IPS-20b (cell line): Measurements from ENCODE around the gene MIA2.
"Not testable (repeated sequence)": the region's sequence is repeated elsewhere in the genome, so short reads cannot be mapped to it uniquely, and the experiment has no call there.

Source experiments
- H3K27ac ChIP-seq: one replicate; pipeline ENCODE4 v1.5.1; 2013; ENCODE audit warnings: low read length
- H3K27me3 ChIP-seq: 2 replicates; pipeline ENCODE4 v1.6.1; 2013; ENCODE audit warnings: mild to moderate bottlenecking, low read length, inconsistent platforms; ENCODE audit not compliant: insufficient read depth
- H3K36me3 ChIP-seq: 2 replicates; pipeline ENCODE4 v1.6.1; 2013; ENCODE audit warnings: low read depth, mild to moderate bottlenecking, inconsistent platforms, low read length, moderate library complexity; ENCODE audit not compliant: insufficient read depth
- H3K4me1 ChIP-seq: 2 replicates; pipeline ENCODE4 v1.6.1; 2013; ENCODE audit warnings: mild to moderate bottlenecking, control low read depth, inconsistent platforms, low read length, moderate library complexity; ENCODE audit not compliant: insufficient read depth
- H3K4me3 ChIP-seq: 2 replicates; pipeline ENCODE4 v1.5.1; 2013; ENCODE audit warnings: mild to moderate bottlenecking, low read length, inconsistent platforms
- H3K9ac ChIP-seq: 2 replicates; pipeline ENCODE4 v1.6.1; 2013; ENCODE audit warnings: low read depth, mild to moderate bottlenecking, inconsistent platforms, low read length, moderate library complexity
- H3K9me3 ChIP-seq: 2 replicates; pipeline ENCODE4 v1.6.1; 2013; ENCODE audit warnings: mild to moderate bottlenecking, low read depth, low read length, inconsistent platforms; ENCODE audit not compliant: insufficient read depth

Gene MIA2

DNA sequence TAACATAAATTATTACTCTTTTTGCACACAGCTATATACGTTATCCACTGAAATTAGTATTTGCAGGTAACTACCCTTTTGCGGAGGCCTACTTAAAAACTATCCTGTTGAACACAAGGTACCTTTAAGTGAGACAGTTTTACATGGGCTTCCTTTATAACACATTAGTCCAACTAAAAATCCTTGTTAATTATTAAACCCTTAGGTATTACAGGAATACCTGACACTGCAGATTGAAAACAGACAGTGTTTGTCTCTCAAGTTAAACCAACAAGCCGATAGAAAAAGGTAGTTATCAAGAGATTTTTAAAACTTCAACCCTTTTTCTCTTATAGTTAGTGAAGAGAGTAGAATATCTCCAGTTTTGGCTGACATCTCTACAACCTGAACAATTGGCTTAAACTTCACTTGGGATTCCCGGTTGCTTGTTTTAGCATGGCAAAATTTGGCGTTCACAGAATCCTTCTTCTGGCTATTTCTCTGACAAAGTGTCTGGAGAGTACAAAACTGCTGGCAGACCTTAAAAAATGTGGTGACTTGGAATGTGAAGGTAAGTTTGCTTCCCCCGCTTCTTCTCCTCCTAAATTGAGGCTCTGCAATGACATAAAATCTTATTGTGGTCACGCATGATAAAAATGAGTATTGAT, at the start of gene MIA2:
Gene MIA2 (plus strand): TSS at position 236 of the 647 bp plus-strand sequence. CDS start 200 bp downstream, at position 436.
- Histone ChIP-seq H3K36me3 (no peaks in the 10 kb centered on the region), H3K9me3 (no peaks in the 10 kb centered on the region), H3K4me3 (no peak within 1 kb of the TSS), H3K4me1 (no peaks in the 10 kb centered on the region), H3K27me3 (no peaks in the 10 kb centered on the region), H3K9ac (no peak within 1 kb of the TSS), H3K27ac (no peak within 1 kb of the TSS)

DNA sequence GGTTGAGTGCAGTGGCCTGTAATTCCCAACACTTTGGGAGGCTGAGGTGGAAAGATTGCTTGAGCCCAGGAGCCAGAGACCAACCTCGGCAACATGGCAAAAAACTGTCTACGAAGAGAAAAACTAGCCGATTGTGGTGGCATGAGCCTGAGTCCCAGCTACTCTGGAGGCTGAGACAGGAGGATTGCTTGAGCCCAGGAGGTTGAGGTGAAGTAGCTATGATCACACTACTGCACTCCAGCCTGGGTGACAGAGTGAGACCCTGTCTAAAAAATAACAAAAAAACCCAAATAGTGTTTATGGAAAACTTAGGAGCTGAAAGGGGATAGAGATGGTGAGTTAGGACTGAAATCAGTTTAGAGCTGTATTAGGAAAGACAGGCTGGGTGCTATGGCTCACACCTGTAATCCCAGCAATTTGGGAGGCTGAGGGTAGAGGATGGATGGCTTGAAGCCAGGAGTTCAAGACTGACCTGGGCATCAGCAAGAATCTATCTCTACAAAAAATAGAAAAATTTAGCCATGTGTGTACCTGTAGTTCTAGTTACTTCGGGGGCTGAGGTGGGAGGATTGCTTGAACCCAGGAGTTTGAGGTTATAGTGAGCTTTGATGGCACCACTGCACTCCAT, 49.0 kb upstream of the MIA2 start:
- H3K27ac ChIP-seq: no peak overlapping the region
- no peak overlapping the region for H3K4me3 ChIP-seq
- peaks cover 58% of the 10 kb centered on the region for H3K36me3 ChIP-seq
- H3K4me1 ChIP-seq: peaks cover 16% of the 10 kb centered on the region; the same call in 1 of the 2 replicates
- no peak overlapping the region for H3K9ac ChIP-seq
- H3K27me3 ChIP-seq: no peaks in the 10 kb centered on the region
- no peaks in the 10 kb centered on the region for H3K9me3 ChIP-seq

DNA sequence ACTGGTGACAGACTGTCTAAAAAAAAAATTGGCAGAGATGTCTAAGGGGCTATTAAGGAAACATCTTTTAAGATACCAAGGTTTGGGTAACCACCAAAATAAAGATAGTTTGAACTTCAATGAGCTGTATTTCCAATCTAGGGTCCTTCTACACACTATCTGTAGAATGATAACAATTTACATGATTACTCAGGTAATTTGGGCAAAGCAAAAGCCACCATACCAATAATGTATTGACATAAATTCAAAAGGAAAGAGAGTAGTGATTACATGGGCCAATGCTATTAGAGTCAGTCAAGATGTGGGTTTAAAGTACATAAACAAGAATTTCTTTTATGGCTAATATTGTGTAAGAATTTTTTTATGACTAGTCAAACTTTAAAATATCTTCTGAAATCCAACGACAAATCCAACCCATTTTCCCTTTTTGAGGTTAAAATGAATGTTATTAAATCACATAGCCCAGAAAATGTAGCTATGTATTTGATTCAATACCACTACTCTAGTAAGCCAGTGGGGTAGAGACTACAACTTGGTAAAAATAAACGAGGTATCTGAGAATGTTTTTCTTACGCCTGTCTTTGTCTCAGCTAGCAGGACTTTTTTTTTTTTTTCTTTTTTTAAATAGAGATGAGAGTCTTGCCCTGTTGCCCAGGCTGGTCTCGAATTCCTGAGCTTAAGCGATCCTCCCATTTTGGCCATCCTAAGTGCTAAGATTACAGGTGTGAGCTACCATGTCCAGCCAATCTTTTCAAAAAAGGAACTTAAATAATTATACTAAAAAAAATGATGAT, 48.3 kb upstream of the MIA2 start:
- peaks cover 16% of the 10 kb centered on the region; the same call in 1 of the 2 replicates for H3K4me1 ChIP-seq
- H3K4me3 ChIP-seq: no peak overlapping the region
- no peak overlapping the region for H3K27ac ChIP-seq
- H3K9ac ChIP-seq: no peak overlapping the region
- no peaks in the 10 kb centered on the region for H3K27me3 ChIP-seq
- peaks cover 51% of the 10 kb centered on the region for H3K36me3 ChIP-seq
- no peaks in the 10 kb centered on the region for H3K9me3 ChIP-seq

DNA sequence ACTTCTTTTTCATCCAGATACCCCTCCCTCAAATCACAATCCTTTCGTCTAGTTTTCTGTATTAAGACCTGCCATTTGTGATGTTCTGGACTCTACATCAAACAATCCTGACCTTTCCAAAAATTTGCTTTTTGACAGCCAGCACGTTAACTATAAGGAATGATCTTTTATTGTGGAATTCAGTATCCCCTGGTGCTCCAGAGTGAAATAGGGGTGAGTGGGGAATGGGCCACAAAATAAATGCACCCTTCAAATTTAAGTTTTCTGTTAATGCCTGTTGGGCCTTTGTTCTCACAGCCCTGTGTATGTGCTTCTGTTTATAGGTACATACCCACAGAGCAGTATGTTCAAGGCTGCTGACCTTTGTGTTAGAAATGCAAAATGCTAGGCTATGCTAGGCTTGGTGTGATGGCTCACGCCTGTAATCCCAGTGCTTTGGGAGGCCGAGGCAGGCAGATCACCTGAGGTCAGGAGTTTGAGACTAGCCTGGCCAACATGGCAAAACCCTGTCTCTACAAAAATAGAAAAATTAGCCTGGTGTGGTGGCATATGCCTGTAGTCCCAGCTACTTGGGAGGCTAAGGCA, 46.7 kb upstream of the MIA2 start:
- no peaks in the 10 kb centered on the region for H3K9me3 ChIP-seq
- peaks cover 35% of the 10 kb centered on the region for H3K36me3 ChIP-seq
- peaks cover 13% of the 10 kb centered on the region; the same call in 1 of the 2 replicates for H3K4me1 ChIP-seq
- H3K4me3 ChIP-seq: no peak overlapping the region
- H3K27ac ChIP-seq: no peak overlapping the region
- H3K27me3 ChIP-seq: no peaks in the 10 kb centered on the region
- H3K9ac ChIP-seq: peak overlapping the region; percentile 44; the same call in 1 of the 2 replicates

DNA sequence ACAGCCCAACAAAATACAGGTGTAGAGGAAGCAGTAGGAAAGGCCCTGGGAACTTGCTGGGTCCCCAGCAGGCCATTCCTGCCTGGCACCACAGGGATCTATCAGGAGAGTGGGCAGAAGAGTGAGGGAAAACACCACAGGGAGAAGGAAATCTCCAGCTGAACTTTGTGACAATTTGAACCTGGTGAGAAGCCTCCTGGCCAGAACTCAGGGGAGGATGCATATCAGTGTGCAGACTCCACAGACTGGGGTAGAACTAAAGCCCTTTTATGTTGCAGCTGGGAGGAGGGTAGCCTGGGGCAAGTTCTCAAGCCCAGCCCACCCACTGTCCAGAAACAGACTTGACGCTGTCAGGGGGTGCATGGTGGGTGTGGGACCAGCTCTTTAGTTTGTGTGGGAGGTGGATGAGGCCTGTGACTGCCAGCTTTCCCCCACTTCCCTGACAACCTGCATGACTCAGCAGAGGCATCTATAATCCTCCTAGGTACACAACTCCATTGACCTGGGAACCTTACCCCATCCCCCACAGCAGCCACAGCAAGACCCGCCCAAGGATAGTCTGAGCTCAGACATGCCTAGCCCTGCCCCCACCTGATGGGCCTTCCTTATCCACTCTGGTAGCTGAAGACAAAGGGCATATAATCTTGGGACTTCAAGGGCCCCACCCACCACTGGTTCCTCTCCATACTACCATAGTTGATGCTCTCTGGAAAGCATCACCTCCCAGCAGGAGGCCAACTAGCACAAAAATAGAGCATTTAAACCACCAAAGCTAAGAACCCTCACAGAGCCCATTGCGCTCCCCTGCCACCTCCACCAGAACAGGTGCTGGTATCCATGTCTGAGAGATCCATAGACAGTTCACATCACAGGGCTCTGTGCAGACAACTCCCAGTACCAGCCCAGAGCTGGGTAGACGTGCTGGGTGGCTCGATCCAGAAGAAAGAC, 29.8 kb upstream of the MIA2 start:
- Histone ChIP-seq H3K4me3 (0 out of 2 replicates have a peak overlapping the region, but pooled peaks have one; percentile 18), H3K27me3 (no peaks in the 10 kb centered on the region), H3K36me3 (no peaks in the 10 kb centered on the region), H3K9me3 (no peaks in the 10 kb centered on the region), H3K27ac (no peak overlapping the region), H3K9ac (peak overlapping the region; percentile 54; the same call in 1 of the 2 replicates), H3K4me1 (peaks cover 6% of the 10 kb centered on the region)

GRCh38 chr14:39207430-39207829, 26.3 kb upstream of the MIA2 start:
- not testable (repeated sequence) for H3K27ac ChIP-seq, H3K4me3 ChIP-seq, H3K4me1 ChIP-seq, H3K36me3 ChIP-seq, H3K9me3 ChIP-seq, H3K9ac ChIP-seq, H3K27me3 ChIP-seq

DNA sequence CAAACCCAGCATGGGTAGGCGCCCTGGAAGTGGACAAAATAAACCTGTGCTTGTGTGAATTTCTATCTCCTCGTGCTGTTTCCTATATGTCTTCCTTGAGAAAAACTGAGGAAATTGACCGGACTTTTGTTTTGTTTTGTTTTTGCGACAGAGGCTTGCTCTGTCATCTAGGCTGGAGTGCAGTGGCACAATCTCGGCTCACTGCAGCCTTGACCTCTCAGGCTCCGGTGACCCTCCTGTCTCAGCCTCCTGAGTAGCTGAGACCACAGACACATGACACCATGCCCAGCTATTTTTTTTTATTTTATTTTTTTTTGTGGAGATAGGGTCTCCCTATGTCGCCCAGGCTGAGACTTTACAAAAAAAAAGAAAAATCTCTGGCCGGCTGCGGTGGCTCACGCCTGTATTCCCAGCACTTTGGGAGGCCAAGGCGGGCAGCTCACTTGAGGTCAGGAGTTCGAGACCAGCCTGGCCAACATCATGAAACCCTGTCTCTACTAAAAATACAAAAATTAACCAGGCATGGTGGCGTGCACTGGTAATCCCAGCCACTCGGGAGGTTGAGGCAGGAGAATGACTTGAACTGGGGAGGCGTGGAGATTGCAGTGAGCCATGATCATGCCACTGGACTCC, 22.5 kb upstream of the MIA2 start:
- no peaks in the 10 kb centered on the region for H3K9me3 ChIP-seq
- H3K27me3 ChIP-seq: no peaks in the 10 kb centered on the region
- H3K36me3 ChIP-seq: no peaks in the 10 kb centered on the region
- H3K4me3 ChIP-seq: no peak overlapping the region
- H3K27ac ChIP-seq: no peak overlapping the region
- no peaks in the 10 kb centered on the region for H3K4me1 ChIP-seq
- no peak overlapping the region for H3K9ac ChIP-seq

- H3K27me3 ChIP-seq: no peaks in the 10 kb centered on the region
- H3K4me1 ChIP-seq: no peaks in the 10 kb centered on the region
- H3K36me3 ChIP-seq: no peaks in the 10 kb centered on the region
- H3K9ac ChIP-seq: no peak overlapping the region
- no peaks in the 10 kb centered on the region for H3K9me3 ChIP-seq
- no peak overlapping the region for H3K4me3 ChIP-seq
- no peak overlapping the region for H3K27ac ChIP-seq
These were observed 21.7 kb upstream of the MIA2 start for GRCh38 chr14:39212034-39212433.

GRCh38 chr14:39212693-39213092, 21.0 kb upstream of the MIA2 start:
- no peaks in the 10 kb centered on the region for H3K9me3 ChIP-seq
- no peak overlapping the region for H3K9ac ChIP-seq
- no peak overlapping the region for H3K27ac ChIP-seq
- no peak overlapping the region for H3K4me3 ChIP-seq
- no peaks in the 10 kb centered on the region for H3K4me1 ChIP-seq
- no peaks in the 10 kb centered on the region for H3K27me3 ChIP-seq
- no peaks in the 10 kb centered on the region for H3K36me3 ChIP-seq

- H3K9me3 ChIP-seq: no peaks in the 10 kb centered on the region
- H3K27ac ChIP-seq: no peak overlapping the region
- no peak overlapping the region for H3K4me3 ChIP-seq
- no peak overlapping the region for H3K9ac ChIP-seq
- no peaks in the 10 kb centered on the region for H3K36me3 ChIP-seq
- no peaks in the 10 kb centered on the region for H3K27me3 ChIP-seq
- H3K4me1 ChIP-seq: no peaks in the 10 kb centered on the region
These were observed 16.4 kb upstream of the MIA2 start for GRCh38 chr14:39217214-39217879.
